ENCODE measurements around the gene NHLH2. TPM values are rescaled to one million over a fixed set of nuclear protein-coding genes. Genes with fewer than 3 reads are reported as not detected.

Gene NHLH2
- total RNA-seq, 2 donors from 2014 or later, result not detected

DNA sequence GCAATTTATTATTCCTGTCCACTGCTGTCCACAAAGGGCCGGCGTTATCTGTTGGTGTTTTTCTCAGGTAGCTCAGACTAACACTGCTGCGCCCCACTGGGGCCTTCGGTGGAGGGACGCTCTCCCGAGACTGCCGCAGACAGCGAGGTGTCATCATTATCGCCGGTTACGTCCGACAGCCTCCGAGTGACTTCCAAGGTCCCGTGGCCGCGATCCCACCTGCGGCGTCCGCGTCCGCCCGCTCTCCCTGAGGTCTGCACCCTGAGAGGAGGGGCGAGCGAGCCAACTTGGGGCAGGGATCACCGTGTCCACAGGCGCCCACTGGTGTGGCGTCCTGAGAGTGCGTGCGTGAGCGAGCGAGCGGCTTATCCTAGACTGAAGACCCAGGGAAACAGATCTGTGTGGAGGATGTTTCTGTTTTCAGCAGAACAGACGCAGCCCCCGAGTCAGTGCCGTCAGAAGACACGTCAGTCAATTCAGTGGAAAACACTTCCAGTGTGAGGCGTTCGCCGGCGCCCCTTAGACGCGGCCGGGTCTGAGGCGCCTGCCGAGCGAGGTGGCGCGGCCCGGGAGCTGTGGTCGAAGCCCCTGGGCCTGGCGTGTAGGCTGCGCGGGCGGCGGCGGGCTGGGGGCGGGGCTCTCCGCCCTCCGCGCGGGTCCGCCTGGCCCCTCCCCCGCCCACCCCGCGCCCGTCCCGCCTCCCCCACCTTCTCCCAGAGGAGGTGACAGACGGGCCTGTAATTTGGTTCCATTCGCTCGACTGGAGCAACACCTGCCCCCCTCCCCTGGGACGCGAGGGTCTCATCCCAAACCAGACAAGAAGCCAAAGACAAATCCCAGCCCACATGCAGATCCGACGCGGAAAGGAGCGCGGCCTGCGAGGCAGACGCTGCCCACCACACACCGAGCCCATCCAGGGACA lies 12.6 kb downstream of the NHLH2 start:
- H3K4me3 Mint-ChIP-seq, result peak overlapping the region; percentile 64
- no peaks in the 10 kb centered on the region for H3K4me1 Mint-ChIP-seq
- peaks cover 52% of the 10 kb centered on the region for H3K27me3 Mint-ChIP-seq
- no peaks in the 10 kb centered on the region for H3K36me3 Mint-ChIP-seq (ENCODE audit: low read depth)
- no peaks in the 10 kb centered on the region for H3K9me3 Mint-ChIP-seq
- H3K27ac Mint-ChIP-seq, result no peak overlapping the region
- peak; percentile 14 for ATAC-seq (replicated peaks)

DNA sequence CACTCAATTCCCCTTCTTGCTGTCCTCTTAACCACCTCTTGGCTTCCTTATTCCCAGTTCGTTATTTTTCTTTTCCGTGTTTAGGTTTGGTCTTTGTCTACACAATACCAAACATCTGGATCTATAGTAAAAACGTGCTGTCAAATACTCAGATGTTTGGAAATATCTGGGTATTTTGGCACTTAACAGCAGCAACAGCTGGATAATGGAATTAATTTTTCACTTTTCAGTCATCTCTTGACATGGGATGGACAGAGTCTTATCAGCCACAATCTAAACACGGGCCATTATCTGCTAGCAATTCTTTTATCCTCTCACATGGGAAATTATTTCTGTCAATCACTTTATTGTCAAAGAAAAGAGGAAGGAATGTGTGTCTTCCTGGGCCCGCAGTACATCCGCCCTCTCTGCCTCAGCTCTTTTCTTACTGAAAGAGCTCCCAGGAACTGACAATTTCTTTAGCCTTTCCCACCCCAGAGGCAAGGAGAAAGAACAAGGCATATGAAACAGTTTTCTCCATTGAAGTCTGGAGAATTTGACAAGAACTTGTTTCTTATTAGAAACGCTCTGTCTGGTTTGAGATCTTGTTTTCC lies 13.4 kb downstream of the NHLH2 start:
- Mint-ChIP-seq H3K27ac (no peak overlapping the region), H3K27me3 (peaks cover 52% of the 10 kb centered on the region), H3K4me1 (no peaks in the 10 kb centered on the region), H3K36me3 (ENCODE audit: low read depth) (no peaks in the 10 kb centered on the region), H3K4me3 (peak overlapping the region; percentile 41), H3K9me3 (no peaks in the 10 kb centered on the region)
- ATAC-seq (replicated peaks), result no peak

DNA sequence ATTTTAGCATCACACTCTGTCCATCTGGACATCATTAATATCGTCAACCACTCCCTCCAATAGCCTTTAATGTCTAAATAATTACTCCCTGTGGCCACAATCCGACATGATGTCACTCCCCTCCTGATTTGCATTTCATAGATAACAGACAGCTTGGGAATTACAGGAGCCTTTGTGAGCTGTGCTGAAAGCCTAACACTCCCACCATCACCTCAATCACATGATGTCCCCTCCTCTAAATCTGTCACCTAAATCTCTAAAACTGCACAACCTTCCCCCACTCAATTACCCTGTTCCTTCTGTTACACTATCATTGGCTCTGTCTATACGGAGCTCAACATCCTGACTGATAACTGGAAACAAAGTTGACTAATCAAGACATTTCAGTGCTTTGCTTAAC lies 14.3 kb downstream of the NHLH2 start:
- Mint-ChIP-seq H3K27ac (no peak overlapping the region), H3K4me1 (no peaks in the 10 kb centered on the region), H3K27me3 (peaks cover 48% of the 10 kb centered on the region), H3K36me3 (ENCODE audit: low read depth) (no peaks in the 10 kb centered on the region), H3K4me3 (no peak overlapping the region), H3K9me3 (no peaks in the 10 kb centered on the region)
- ATAC-seq (replicated peaks), result no peak

DNA sequence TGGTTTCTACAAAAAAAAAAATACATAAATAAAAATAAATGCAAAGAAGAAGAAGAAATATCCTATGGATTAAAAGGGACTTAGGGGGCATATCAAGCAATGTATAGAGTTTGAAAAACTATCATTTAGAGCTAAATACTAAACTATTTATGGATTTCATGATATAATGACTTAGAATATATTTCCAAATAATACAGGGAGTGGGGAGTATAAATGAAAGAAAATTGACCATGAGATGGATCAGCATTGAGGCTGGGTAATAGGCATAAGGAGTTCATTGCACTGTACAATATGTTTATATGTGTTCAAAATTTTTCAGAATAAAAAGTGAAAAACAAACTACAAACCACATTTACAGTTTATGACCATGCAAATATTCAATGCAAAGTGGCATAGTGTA lies 18.8 kb downstream of the NHLH2 start:
- Mint-ChIP-seq H3K27me3 (peaks cover 32% of the 10 kb centered on the region), H3K27ac (no peak overlapping the region), H3K9me3 (no peaks in the 10 kb centered on the region), H3K36me3 (ENCODE audit: low read depth) (no peaks in the 10 kb centered on the region), H3K4me1 (no peaks in the 10 kb centered on the region), H3K4me3 (no peak overlapping the region)
- no peak for ATAC-seq (replicated peaks)

GRCh38 chr1:115815694-115816093 lies 25.2 kb downstream of the NHLH2 start:
- no peak for ATAC-seq (replicated peaks)
- H3K9me3 Mint-ChIP-seq, result no peaks in the 10 kb centered on the region
- H3K4me1 Mint-ChIP-seq, result no peaks in the 10 kb centered on the region
- H3K36me3 Mint-ChIP-seq (ENCODE audit: low read depth), result no peaks in the 10 kb centered on the region
- no peak overlapping the region for H3K27ac Mint-ChIP-seq
- peaks cover 24% of the 10 kb centered on the region for H3K27me3 Mint-ChIP-seq
- no peak overlapping the region for H3K4me3 Mint-ChIP-seq

- Mint-ChIP-seq H3K36me3 (ENCODE audit: low read depth) (no peaks in the 10 kb centered on the region), H3K9me3 (no peaks in the 10 kb centered on the region), H3K4me3 (no peak overlapping the region), H3K4me1 (no peaks in the 10 kb centered on the region), H3K27ac (no peak overlapping the region), H3K27me3 (peaks cover 21% of the 10 kb centered on the region)
- no peak for ATAC-seq (replicated peaks)
Measured at GRCh38 chr1:115814685-115815398, 26.1 kb downstream of the NHLH2 start.

GRCh38 chr1:115813727-115814126 lies 27.2 kb downstream of the NHLH2 start:
- Mint-ChIP-seq H3K4me3 (no peak overlapping the region), H3K9me3 (no peaks in the 10 kb centered on the region), H3K27ac (no peak overlapping the region), H3K36me3 (ENCODE audit: low read depth) (no peaks in the 10 kb centered on the region), H3K27me3 (peaks cover 17% of the 10 kb centered on the region), H3K4me1 (no peaks in the 10 kb centered on the region)
- no peak for ATAC-seq (replicated peaks)

DNA sequence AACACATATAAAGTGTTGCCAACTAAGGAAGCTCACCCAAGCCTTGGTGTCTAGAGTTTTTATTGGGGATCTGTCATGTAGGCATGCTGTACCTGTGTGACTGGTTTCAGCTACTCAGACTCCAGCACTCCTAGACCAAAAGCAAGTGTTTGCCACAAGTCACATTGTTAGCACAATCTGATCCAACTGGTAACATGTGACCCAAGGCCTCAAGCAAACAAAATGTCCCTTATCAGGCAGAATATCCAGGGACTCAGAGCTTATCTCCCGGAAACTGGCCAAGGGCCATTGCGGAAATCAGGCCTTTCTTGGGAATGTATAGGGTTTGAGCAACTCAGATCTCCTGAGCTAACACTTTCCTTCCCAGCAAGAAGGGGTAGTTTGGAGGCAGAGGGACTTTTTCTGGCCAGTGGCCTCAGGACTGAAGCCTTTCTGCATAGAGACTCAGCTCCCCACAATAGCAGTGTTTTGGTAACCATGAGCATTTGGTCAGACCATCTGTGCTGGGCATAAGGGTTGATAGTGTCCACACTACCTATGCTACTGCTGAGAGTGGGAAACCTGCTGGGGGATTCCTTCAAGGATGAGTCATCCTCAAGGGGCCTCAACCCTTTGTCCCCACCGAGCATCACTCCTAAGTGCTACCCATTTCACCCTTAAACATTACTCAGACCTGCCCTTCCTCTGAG lies 29.6 kb downstream of the NHLH2 start:
- no peaks in the 10 kb centered on the region for H3K4me1 Mint-ChIP-seq
- H3K36me3 Mint-ChIP-seq (ENCODE audit: low read depth), result no peaks in the 10 kb centered on the region
- H3K27me3 Mint-ChIP-seq, result peaks cover 22% of the 10 kb centered on the region
- no peak overlapping the region for H3K4me3 Mint-ChIP-seq
- no peak for ATAC-seq (replicated peaks)
- H3K9me3 Mint-ChIP-seq, result no peaks in the 10 kb centered on the region
- H3K27ac Mint-ChIP-seq, result no peak overlapping the region

- Mint-ChIP-seq H3K27me3 (peaks cover 23% of the 10 kb centered on the region), H3K4me1 (no peaks in the 10 kb centered on the region), H3K27ac (no peak overlapping the region), H3K36me3 (ENCODE audit: low read depth) (no peaks in the 10 kb centered on the region), H3K4me3 (no peak overlapping the region), H3K9me3 (no peaks in the 10 kb centered on the region)
- no peak for ATAC-seq (replicated peaks)
Measured at GRCh38 chr1:115810609-115811008, 30.3 kb downstream of the NHLH2 start.

DNA sequence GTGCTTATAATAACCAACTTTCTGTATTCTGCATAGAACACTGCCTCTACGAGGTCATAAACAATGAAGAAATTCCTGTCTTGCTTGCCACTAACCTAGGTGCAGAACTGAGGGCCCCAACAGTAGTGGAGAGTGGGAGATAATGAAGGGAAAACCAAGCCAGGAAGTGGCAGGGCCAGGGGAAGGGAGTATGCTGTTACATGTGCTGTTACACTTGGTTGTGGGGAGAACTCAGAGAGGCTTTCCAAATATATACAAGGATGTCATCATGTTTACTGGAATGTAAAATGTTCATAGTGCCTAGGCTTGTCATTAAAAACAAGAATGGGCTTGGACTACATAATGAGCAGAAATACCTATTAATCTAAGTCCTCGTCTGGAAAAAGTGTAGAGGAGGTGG lies 31.1 kb downstream of the NHLH2 start:
- Mint-ChIP-seq H3K4me1 (no peaks in the 10 kb centered on the region), H3K9me3 (no peaks in the 10 kb centered on the region), H3K27me3 (peaks cover 27% of the 10 kb centered on the region), H3K36me3 (ENCODE audit: low read depth) (no peaks in the 10 kb centered on the region), H3K4me3 (no peak overlapping the region), H3K27ac (no peak overlapping the region)
- ATAC-seq (replicated peaks), result no peak

- Mint-ChIP-seq H3K36me3 (ENCODE audit: low read depth) (no peaks in the 10 kb centered on the region), H3K27ac (no peak overlapping the region)
- no peak for ATAC-seq (replicated peaks)
Measured at GRCh38 chr1:115809076-115809475, 31.9 kb downstream of the NHLH2 start.

DNA sequence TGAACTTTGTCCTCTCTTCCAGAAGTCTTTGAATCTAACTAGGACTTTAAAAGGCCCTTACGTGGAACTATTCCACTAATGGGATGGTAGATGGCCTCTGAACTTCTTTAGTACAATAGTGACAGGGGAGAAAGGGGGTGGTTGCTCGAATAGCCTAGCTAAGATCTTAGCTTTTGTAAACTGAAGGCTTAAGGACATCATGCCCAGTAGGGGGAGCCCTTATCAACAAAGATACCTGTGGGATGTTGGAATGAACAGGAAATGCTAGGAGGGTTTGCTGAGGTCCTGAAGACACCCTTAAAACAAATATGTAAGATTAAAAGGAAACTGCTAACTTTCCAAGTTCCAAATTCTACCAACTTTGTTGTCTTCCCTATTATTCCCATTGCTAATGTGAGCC lies 33.2 kb downstream of the NHLH2 start:
- peak; percentile 46 for ATAC-seq (replicated peaks)
- H3K27ac Mint-ChIP-seq, result no peak overlapping the region

More at GRCh38 chr1:115809076-115809475, 31.9 kb downstream of the NHLH2 start:
- peaks cover 25% of the 10 kb centered on the region for H3K27me3 Mint-ChIP-seq
- H3K4me3 Mint-ChIP-seq, result no peak overlapping the region
- H3K9me3 Mint-ChIP-seq, result no peaks in the 10 kb centered on the region
- H3K4me1 Mint-ChIP-seq, result no peaks in the 10 kb centered on the region

DNA sequence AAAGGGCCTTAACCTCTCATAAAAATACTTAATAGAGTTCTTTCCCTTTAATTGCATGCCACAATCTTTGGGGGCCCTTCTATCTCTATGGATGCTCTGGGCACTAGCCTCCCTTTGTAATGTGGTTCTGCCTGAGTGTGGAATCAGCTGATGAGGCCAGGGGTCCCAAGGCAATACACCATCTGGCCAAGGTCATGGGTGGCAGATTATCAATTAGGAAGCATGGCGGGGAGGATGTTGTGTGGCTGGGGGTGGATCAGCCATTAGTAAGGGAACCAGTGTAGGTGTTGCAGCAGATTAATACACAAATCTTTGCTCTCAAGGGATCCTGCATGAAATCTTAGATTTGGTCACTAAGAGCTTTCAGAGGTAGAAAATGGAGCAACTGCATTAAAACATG lies 35.3 kb downstream of the NHLH2 start:
- H3K27ac Mint-ChIP-seq, result no peak overlapping the region
- no peaks in the 10 kb centered on the region for H3K36me3 Mint-ChIP-seq (ENCODE audit: low read depth)
- ATAC-seq (replicated peaks), result no peak
- H3K4me1 Mint-ChIP-seq, result no peaks in the 10 kb centered on the region
- H3K9me3 Mint-ChIP-seq, result no peaks in the 10 kb centered on the region
- H3K4me3 Mint-ChIP-seq, result no peak overlapping the region
- peaks cover 15% of the 10 kb centered on the region for H3K27me3 Mint-ChIP-seq

More for the DNA sequence above, 33.2 kb downstream of the NHLH2 start:
- Mint-ChIP-seq H3K4me1 (no peaks in the 10 kb centered on the region), H3K9me3 (no peaks in the 10 kb centered on the region), H3K4me3 (no peak overlapping the region), H3K36me3 (ENCODE audit: low read depth) (no peaks in the 10 kb centered on the region), H3K27me3 (peaks cover 16% of the 10 kb centered on the region)

- no peaks in the 10 kb centered on the region for H3K9me3 Mint-ChIP-seq
Measured at GRCh38 chr1:115802416-115802815, 38.5 kb downstream of the NHLH2 start.

More at GRCh38 chr1:115802416-115802815, 38.5 kb downstream of the NHLH2 start:
- no peaks in the 10 kb centered on the region for H3K4me1 Mint-ChIP-seq
- peaks cover 11% of the 10 kb centered on the region for H3K27me3 Mint-ChIP-seq
- no peak overlapping the region for H3K4me3 Mint-ChIP-seq
- no peak overlapping the region for H3K27ac Mint-ChIP-seq
- H3K36me3 Mint-ChIP-seq (ENCODE audit: low read depth), result no peaks in the 10 kb centered on the region
- no peak for ATAC-seq (replicated peaks)

Measured in activated T-helper 17 cell treated with anti-CD3 and anti-CD28 coated beads, Interleukin-2, amount 50 U/mL, for 72 hours (primary cell).